ENCODE data around the gene CEP72.
A peak's percentile ranks its signal among the peaks of the same experiment; 100 is the strongest.

The CEP72 gene

DNA sequence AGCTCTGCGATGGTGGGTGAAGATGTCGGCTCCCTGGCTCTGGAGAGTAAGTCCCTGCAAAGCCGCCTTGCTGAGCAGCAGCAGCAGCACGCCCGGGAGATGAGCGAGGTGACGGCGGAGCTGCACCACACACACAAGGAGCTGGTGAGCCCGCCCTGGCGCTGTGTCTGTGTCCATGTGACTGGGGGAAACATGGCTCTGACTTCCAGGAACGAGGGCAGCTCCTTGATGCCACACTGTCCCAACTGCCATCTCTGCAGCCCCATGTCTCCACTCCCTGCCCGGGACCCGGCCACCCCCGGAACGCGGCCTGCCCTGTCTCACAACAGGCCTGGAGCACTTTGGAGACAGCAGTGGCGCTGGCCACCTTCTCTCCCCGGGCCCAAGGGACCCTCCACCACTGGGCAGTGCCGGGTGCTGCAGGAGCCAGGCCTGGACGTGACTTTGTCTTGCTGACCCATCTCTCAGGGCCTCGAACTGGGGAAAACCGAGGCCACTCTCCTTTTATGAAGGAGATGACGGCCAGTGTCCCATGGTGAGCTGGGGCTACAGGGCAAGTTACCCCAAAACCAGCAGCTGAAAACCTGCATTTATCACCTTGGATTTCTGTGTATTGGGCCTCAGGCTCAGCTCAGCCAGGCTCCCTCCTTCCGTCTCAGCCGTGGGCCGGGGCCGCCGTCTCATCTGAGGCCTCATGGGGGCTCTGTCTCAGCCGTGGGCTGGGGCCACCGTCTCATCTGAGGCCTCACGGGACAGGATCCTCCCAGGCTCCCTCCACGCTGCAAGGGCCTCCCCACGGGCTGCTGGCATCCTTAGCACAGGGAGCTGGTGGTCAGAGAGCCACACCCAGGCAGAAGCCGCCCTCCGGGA lies 28.6 kb downstream of the CEP72 start:
- no peak for DNase-seq

DNA sequence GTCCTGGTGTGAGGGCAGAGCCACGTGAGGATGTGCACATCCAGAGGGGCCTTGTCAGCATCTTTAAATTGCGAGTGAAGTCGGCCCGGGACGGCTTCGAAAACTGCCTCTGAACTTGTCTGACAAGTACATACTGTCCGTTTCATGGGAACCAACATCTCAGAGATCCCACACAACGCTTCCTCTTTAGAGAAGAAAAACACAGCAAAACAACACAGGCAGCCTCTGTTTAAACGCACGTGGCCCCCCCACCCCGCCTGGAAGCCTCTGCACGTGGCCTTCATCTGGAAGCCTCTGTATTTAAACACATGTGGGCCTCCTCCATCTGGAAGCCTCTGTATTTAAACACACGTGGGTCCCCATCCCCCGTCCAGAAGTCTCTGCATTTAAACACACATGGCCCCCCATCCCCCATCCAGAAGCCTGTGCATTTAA lies 29.2 kb downstream of the CEP72 start:
- DNase-seq = no peak

DNA sequence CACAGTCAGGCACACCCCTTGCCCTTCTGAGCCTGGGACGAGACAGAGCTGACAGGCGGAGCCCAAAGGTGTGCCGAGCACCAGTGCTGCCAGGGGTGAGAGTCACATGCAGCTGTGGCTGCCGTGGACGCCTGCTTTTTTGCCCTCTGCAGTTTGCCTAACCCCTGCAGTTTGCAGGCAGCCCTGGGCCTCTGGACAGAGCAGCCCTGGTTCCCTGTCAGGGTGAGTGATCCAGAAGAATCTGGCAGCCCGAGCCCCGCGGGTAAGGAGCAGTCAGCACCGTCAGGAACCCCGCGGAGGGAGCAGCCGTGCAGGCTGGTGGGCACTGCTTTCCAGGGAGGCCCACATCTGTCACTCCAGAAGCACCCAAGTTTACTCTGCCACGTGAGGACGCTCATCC lies 30.3 kb downstream of the CEP72 start:
- no peak for DNase-seq

DNA sequence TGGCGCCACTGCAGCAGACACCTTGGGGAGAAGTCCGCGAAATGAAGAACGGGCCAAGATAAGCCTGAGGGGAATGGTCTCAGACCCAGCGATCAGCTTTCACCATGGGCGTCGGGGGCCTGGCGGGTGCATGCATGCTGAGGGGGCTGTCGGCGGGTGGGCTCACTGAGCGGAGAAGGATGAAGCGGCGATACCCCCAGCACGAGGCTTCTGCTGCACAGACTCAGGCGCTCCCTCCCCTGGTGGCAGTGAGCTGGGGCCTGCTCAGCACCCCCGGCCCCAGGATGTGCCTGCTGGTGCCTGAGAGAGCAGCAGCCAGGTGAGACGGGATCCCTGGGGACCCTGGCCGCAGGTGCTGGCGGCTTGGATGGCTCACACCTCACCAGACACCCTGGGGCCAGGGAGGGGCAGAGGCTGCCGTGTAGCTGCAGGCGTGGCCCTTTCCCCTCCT lies 31.2 kb downstream of the CEP72 start:
- DNase-seq = peak; percentile 86 to 93

DNA sequence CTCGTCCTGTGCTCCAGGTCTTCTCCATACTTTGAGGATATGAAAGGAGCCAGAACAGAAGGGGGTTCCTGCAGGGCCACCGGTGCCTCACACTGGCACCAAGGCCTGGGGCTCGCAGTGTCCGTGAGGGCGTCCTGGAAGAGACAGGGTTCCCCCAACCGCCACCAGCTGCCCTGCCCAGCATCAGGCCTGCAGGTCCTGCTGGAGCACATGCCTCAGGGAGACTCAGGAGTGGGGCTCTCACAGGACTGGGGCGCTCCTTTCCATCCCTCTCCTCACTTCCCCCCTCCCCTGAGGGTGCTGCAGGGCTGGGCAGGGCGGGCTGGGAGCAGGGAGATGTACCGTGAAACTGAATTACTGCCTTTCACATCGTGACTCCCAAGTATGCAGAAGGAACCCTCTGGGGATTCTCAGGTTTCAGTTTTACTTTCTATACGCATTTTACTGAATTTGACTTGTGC lies 31.7 kb downstream of the CEP72 start:
- peak; percentile 76 to 93 for DNase-seq

DNA sequence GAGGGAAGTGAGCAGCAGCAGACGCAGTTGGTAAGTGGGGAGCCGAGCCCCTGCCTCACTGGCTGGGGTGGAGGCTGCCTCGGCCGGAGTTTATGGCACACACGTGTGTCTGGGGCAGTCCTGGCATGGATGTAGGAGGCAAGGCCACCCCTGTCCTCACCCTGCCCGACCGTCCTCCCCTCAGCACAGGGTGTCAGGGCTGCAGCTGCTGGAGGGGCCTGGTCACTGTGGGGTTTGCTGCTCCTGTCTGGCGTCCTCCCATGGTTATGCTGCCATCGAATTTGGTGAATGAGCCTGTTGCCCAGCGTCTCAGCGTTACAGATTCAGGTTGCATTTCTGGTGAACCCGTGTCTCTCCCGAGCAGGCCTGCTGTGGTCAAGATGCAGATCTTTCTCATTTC lies 32.4 kb downstream of the CEP72 start:
- no peak for DNase-seq

DNA sequence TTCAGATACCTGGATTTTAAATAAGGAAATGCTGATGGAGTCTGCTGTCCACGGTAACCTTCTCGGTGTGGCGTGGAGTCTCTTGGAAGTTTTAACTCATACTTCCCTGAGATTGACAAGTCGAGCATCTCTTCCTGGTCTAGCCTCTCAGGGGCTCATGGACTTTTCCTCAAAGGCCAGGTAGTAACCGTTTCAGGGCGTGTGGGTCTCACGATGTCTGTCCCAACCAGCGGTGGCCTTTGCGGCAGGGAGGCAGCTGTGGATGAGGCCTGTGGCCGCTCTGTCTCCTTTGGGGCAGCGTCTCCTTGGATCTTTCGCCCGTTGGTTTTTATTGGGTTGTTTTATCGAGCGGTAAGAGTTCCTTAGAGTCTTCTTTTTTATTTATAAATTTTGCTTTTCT lies 32.8 kb downstream of the CEP72 start:
- DNase-seq = no peak

DNA sequence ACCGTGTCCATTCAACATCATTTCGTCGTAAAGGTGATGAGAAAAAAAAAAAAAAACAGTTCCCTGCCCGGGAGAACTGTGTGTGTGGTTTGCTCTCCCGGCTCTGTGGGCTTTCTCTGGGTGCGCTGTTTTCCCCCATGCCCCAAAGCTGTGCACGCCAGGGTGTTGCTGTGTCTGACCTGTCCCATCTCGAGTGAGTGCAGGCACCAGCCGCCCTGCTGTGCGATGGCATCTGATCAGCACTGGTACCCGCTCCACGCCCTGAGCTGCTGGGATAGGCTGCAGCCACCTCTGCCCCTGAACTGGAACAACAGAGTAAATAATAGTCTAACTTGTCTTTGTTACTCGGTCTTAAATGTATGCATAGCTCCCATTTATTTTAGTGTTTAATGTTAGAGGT lies 33.3 kb downstream of the CEP72 start:
- no peak for DNase-seq

DNA sequence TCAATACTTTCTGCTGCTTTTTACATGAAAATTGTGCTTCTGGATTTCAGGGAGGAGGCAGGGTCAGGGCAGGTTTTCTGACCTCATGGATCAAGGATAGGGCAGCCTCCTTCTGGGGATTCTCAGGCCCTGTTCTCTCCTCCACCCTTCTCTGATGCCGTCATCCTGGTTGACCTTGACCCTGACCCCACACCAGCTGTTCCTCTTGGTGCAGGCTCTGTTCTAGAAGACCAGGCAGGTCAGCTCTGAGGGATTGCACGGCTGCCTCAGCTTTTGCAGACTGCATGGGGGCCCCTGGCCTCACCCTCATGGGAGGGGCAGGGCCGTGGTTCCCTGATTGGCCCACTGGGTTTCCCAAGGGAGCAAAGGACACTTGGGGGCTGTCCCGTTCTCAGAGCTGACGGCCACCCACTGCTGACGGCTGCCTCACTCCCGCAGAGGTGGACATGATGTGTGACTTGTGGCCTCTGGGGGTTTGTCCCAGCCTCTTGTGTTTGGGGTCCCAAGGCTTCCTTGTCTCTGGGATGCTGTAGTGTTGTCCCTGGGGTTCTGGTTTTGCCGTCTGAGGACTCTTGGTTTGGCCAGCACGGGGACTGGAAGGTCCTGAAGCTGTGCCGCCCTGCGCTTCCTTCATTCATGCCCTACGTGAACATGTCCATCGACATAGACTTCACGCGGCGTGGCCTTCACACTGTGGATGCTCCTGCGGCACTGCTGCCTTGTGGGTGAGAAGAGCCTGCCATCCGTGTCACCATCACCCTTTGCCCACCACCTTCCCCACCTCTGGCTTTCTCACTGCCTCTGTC lies 34.5 kb downstream of the CEP72 start:
- DNase-seq = no peak

DNA sequence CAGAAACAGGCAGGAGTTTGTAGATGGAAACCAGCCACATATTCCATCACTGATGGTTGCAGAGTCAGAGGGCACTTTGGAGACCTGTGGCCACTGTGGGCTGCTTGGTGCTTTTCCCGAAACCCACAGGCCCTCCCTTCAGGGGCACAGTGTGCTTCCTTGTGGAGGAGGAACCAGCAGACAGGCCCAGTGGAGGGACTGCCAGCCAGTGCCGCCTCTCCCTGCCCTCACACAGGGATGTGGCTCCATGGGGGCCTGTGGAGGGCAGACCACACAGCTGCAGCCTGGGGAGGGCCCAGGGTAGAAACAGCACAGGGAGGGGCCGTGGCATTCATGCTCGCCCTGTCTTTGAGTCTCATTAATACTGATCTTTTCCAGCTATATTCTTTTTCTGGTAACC lies 35.2 kb downstream of the CEP72 start:
- DNase-seq = no peak

DNA sequence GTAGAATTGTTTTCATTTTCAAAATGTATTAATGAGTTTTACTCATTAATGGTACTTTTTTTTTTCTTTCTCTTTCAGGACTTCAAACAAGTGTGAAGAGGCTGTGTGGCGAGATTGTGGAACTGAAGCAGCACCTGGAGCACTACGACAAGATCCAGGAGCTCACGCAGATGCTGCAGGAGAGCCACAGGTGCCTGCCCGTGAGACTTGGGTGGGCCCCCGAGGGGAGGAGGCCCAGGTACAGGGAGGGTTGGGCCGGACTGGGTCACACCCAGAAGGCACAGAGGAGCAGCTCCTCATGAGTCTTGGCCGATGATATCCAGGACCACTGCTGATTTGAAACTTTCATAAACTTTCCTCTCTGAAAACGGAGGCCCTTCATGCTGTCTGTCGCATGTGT lies 35.6 kb downstream of the CEP72 start:
- DNase-seq = no peak

DNA sequence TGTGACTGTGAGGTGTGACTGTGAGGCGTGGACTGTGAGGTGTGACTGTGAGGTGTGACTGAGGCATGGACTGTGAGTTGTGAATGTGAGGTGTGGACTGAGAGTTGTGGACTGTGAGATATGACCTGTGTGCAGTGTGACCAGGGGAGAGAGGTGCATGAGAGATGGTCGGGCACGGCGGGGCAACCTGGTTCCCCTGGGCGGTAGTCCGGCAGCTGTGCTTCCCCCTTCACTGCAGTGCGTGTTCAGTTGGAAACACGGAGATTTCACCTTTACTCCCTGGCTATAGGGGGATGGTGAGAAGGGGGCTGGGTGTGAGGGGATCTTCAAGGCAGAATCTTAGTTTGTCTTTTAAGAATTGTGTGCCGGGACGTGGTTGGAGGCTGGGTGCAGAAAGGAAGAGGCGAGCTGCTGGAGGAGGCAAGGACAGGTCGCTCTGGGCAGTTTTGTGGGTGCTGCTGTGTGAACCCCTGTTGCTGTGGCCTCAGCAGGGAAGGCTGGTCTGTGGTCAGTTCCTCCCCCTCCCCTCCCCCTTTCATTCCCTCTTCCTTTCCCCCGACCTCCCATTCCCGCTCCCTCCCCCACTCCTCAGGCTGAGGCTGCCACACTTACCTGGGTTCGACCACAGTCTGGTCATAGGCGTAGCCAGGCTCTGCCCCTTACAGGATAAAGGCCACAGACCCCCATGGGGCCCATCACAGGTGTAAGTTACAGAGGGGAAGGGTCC lies 39.3 kb downstream of the CEP72 start:
- DNase-seq = no peak

DNA sequence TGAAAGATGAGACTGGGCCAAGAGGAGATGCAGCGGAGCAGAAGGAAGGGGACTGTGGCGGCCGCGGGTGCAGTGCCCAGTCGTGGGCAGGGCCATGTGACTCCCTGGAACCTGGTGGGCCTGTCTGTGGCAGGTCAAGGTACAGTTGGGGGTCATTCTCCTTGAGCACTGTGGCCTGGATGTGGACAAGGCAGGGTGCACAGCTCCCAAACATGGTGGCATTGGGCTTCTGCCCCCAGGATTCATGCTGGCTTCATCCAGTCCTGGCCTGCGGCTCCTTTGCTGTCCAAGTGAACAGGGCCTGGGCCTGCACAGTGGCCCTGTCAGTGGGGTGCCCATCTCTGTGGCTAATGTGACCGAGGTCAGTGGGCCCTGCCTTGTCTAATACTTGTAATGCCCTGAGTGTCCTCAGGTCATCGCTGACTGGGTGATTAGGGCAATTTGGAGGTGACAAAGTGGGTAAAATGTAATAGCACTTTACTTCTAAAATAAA lies 39.9 kb downstream of the CEP72 start:
- DNase-seq = no peak

DNA sequence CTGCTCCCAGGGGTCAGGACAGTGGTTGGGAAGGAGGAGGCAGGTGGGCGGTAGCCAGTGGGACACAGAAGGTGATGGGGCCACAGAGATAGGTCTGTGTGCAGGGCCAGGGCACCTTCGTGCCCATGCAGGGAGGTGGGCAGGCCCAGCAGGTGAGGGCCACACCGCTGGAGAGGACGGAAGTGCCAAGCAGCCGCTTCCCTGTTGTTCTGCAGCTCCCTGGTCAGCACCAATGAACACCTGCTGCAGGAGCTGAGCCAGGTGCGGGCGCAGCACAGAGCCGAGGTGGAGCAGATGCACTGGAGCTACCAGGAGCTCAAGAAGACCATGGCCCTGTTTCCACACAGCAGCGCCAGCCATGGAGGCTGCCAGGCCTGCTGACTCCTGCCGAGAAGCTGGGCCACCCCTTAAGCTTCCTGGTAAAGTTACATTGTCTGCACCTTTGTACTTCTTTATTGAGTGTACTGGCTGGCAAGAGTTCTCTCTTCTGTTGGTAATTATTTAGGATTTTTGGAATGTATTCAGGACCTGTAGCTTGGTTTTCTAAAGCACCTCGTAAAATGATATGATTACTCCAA lies 40.7 kb downstream of the CEP72 start:
- DNase-seq = no peak

DNA sequence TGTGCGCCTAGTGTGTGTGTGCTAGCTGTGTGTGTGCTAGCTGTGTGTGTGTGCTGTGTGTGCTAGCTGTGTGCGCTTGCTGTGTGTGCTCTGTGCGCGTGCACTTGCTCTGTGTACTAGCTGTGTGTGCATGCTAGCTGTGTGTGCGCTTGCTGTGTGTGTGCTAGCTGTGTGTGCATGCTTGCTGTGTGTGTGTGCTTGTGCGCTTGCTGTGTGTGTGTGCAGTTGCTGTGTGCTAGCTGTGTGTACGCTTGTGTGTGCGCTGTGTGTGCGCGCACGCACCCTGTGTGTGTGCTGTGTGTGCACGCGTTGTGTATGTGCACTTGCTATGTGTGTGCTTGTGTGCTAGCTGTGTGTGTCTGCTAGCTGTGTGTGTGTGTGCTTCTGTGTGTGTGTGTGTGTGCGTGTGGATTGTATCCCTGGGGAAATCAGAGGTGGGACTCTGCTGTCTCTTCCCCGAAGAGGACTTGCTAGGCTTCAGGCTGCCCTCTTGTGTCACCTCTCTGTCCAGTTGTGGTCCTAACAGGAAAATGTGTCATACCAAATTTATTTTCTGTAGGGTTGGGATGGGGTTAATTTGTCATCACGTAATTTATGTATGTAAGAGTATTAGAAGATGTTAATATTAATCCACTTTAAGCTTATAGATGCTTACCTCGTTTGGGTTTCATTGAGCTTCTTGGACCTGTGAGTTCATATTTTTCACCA lies 42.1 kb downstream of the CEP72 start:
- DNase-seq = no peak

DNA sequence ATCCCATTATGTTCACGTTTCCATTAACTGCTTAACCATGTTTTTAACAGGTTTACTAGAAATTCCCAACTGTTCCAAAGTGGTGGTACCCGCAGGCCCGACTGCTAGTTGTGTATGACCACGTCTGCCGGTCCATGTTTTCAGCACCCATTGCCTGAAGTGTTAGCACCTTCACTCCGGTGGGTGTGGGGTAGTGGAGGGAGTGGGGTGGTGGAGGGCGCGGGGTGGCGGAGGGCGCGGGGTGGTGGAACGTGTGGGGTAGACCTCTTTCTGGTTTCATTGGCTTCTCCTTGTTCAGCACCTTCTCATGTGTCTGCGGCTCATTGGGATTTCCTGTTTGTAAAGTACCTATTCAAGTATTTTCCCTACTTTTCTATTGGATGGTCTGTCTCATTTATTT lies 43.3 kb downstream of the CEP72 start:
- no peak for DNase-seq

DNA sequence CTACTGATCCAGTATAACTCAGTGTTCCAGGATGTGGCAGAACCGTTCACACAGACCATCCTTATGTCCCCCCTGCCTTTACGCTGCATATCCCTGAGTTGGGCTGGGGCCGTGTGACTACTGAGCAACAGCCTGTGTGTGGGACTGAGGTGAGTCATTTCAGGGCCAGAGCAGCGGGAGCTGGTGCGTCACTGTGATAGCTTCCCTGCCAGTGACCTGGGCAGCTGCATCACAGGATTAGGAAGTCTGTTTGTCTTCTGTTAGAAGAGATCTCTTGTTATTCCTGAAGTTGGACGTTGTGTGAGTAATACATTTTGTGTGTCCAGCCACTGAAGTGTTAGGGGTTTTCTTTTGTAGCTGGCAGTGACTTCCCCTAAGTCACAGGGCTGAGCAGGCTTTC lies 45.4 kb downstream of the CEP72 start:
- no peak for DNase-seq

DNA sequence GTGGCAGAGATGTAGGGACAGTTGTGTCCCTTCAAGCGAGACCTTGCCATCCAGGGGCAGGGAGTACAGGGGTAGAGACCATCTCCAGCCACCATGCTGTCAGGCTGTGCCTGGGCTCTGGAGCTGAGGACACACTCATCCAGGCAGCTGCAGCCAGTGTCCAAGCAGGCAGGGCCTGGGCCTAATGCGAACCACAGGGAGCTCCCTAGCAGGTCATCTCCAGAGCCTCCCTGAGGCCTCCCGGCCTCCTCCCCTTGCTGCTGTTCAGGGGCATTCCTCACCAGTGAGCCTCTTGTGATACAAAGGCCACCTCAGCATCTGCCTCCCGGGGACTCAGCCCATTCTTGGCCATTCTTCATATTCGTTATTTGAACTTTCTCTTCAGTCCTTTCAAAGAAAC lies 46.0 kb downstream of the CEP72 start:
- DNase-seq = no peak

DNA sequence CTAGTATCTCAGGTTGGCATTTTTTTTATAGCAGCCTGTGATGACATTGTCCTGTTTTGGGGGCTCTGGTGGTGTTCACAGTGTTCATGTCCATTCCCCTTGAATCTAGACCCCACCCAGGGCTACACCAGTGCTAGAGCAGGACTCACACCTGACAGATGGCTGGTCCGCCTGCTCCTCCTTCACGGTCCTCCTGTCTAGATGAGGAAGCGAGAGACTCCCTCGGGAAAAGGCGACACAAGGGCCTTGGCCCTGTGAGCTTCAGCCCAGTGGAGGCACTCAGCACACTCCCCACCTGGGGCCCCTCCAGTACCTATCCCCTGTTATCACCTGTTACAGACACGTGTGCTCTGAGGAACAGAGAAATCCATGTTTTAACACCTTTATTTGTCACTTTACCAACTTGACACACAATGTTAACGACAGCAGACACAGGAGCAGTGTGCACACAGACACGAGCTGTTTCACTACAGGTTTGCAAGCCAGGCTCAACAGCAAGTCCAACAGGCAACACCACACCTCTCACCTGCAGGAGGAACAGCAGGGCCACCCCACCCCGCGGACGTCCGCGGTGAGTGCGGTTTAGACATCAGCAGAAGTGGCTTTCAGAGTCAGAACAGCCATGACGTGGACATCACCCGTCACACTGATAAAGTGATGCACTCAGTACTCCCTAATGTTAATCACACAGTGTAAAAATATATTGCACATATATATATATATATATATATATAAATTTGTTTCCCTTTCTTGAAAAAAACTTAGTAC lies 47.5 kb downstream of the CEP72 start:
- DNase-seq = no peak

DNA sequence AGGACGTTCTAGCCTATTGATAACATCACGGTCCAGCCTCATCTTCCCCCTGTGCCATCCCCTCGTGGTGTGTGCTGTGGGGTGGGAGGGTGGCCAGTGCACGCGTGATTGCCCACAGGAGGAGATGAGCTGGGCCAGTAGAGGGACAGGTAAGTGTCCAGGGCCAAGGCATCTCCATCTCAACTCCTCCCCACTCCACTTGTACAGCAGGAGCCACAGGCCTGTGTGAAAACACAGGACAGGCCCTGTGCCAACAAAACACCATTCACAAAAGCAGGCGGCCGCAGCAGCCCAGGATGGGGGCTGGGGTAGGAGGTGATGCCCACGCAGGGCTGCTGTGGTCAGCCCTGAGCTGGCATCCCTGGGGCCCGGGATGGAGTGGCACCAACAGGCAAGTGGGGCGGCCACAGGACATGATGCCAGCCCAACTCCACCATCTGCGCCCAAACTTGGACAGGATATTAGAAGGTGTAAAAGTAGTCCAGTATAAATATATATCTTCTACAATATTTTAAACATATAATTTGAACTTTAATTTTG lies 48.4 kb downstream of the CEP72 start:
- DNase-seq = no peak
